PC-9 (cell line): ENCODE data around the gene OPRPN. TPM values are rescaled to one million over a fixed set of nuclear protein-coding genes. Genes with fewer than 3 reads are reported as not detected.

Experiments used
- BruUV-seq: library from RNA; stranded (reverse); fragments of 400-500 nt; replicated peaks from 2 replicates; lab custom pipeline; 2021; lab: Mats Ljungman, UMichigan
- CTCF ChIA-PET: fragments of 300-600 bp; sonication (Branson Sonifier 250); formaldehyde crosslinking; loops from one replicate; lab custom pipeline; 2022; ENCODE audit warnings: antibody characterized with exemption; lab: Charles Lee
- POLR2A ChIA-PET: fragments of 300-600 bp; sonication (Branson Sonifier 250); formaldehyde crosslinking; loops from one replicate; lab custom pipeline; 2022; ENCODE audit warnings: antibody characterized with exemption; ENCODE audit not compliant: unreplicated experiment; lab: Charles Lee
- DNase-seq, 2 experiments: peaks; one replicate each; pipeline versions ENCODE4 v3.0.0 to v3.0.0-alpha.2; 2015 to 2022; ENCODE audit warnings: mixed read lengths in 1 of 2
- H2AFZ ChIP-seq: fragments of 200-600 bp; sonication (generic); 2 replicates; pipeline ENCODE4 v1.8.1; 2017; ENCODE audit warnings: antibody characterized with exemption
- H3F3A ChIP-seq: fragments of 200-600 bp; sonication (generic); 2 replicates; pipeline ENCODE4 v1.8.1; 2017; ENCODE audit warnings: antibody characterized with exemption, mild to moderate bottlenecking, low read depth; ENCODE audit not compliant: insufficient read depth
- H3K27ac ChIP-seq: fragments of 200-600 bp; sonication (generic); 2 replicates; pipeline ENCODE4 v1.6.1; 2016; ENCODE audit warnings: mixed run types
- H3K27me3 ChIP-seq: fragments of 200-600 bp; sonication (generic); 2 replicates; pipeline ENCODE4 v1.6.1; 2016; ENCODE audit warnings: low read depth, mixed run types; ENCODE audit not compliant: insufficient read depth
- H3K36me3 ChIP-seq: fragments of 200-600 bp; sonication (generic); 2 replicates; pipeline ENCODE4 v1.6.1; 2016; ENCODE audit warnings: low read depth, mixed run types
- H3K4me1 ChIP-seq: fragments of 200-600 bp; sonication (generic); replicated peaks from 2 replicates; pipeline ENCODE4 v1.6.1; 2016; ENCODE audit warnings: mixed run types; ENCODE audit not compliant: insufficient read depth
- H3K4me2 ChIP-seq: fragments of 200-600 bp; sonication (generic); 2 replicates; pipeline ENCODE4 v1.6.1; 2017; ENCODE audit warnings: mixed run types
- H3K4me3 ChIP-seq: fragments of 200-600 bp; sonication (generic); 2 replicates; pipeline ENCODE4 v1.6.1; 2016; ENCODE audit warnings: mixed run types
- H3K79me2 ChIP-seq: fragments of 200-600 bp; sonication (generic); 2 replicates; pipeline ENCODE4 v1.6.1; 2017; ENCODE audit warnings: low read depth, mixed run types
- H3K9me2 ChIP-seq: fragments of 200-600 bp; sonication (generic); 2 replicates; pipeline ENCODE4 v1.8.1; 2017; ENCODE audit warnings: mild to moderate bottlenecking; ENCODE audit not compliant: insufficient read depth
- H3K9me3 ChIP-seq: fragments of 200-600 bp; sonication (generic); 2 replicates; pipeline ENCODE4 v1.8.1; 2016; ENCODE audit warnings: low read depth; ENCODE audit not compliant: insufficient read depth
- H4K20me1 ChIP-seq: fragments of 200-600 bp; sonication (generic); 2 replicates; pipeline ENCODE4 v1.8.1; 2017; ENCODE audit not compliant: insufficient read depth
- EZH2 ChIP-seq: fragments of 200-600 bp; sonication (generic); IDR thresholded peaks from 2 replicates; pipeline ENCODE4 v1.8.0; 2017; ENCODE audit warnings: antibody characterized with exemption, low read depth
- intact Hi-C: fragments of 100-400 bp; cut with micrococcal nuclease; formaldehyde crosslinking; loops from one replicate; pipeline ENCODE4 v1.10.0; 2022; ENCODE audit not compliant: unreplicated experiment
- total RNA-seq: library from RNA; stranded (reverse); gene quantifications from 2 replicates; pipeline ENCODE4 v1.2.3, GENCODE V29; 2021
- TF ChIP-seq, protein P1 (sequence below): fragments of 200-600 bp; sonication (generic); conservative IDR thresholded peaks from 2 replicates; pipeline ENCODE4 v1.6.1; 2017; ENCODE audit warnings: mixed run types, antibody characterized with exemption, mild to moderate bottlenecking, moderate library complexity

OPRPN gene
- total RNA-seq, 1 experiment from 2014 or later, result not detected

DNA sequence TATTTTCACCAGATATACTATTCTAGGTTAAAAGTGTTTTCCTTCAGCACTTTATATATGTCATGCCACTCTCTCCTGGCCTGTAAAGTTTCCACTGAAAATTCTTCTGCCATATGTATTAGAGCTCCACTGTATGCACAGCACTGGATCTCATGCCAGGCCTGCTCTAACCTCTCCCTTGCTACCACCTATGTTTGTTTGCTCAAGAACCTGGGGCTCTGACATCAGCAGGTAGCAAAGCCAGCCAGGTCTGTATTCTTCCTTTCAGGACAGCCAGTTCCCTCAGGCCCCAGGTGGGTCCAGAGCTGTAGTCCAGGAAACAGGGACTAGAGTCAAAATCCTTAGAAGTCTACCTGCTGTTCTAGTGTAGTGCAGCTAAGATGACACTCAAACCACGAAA is 55.2 kb downstream of the OPRPN start:
- Histone ChIP-seq H3K36me3 (no peaks in the 10 kb centered on the region), H3K4me1 (no peaks in the 10 kb centered on the region), H3K9me2 (no peaks in the 10 kb centered on the region), H4K20me1 (no peaks in the 10 kb centered on the region), H3K27me3 (no peaks in the 10 kb centered on the region), H3K79me2 (no peaks in the 10 kb centered on the region), H3F3A (no peaks in the 10 kb centered on the region), H3K27ac (no peak overlapping the region), H2AFZ (no peak overlapping the region), H3K4me3 (no peak overlapping the region), H3K9me3 (no peaks in the 10 kb centered on the region), H3K4me2 (no peak overlapping the region)
- no TSS peak for BruUV-seq
- TF ChIP-seq, protein P1, sequence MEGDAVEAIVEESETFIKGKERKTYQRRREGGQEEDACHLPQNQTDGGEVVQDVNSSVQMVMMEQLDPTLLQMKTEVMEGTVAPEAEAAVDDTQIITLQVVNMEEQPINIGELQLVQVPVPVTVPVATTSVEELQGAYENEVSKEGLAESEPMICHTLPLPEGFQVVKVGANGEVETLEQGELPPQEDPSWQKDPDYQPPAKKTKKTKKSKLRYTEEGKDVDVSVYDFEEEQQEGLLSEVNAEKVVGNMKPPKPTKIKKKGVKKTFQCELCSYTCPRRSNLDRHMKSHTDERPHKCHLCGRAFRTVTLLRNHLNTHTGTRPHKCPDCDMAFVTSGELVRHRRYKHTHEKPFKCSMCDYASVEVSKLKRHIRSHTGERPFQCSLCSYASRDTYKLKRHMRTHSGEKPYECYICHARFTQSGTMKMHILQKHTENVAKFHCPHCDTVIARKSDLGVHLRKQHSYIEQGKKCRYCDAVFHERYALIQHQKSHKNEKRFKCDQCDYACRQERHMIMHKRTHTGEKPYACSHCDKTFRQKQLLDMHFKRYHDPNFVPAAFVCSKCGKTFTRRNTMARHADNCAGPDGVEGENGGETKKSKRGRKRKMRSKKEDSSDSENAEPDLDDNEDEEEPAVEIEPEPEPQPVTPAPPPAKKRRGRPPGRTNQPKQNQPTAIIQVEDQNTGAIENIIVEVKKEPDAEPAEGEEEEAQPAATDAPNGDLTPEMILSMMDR, result no peak
- no peak for TF ChIP-seq EZH2
- intact Hi-C loops, result no loop called here
- ChIA-PET CTCF (no interaction called here), POLR2A (no interaction called here)
- DNase-seq, result no peak

Other genes starting within 250 kb of the OPRPN start
- gene PRR27, start 243.7 kb upstream of the OPRPN start, total RNA-seq, result not detected in 2 replicates
- gene ODAM, start 202.2 kb upstream of the OPRPN start, total RNA-seq, result 0.70 TPM in 1 of 2 replicates, not detected in the other
- gene FDCSP, start 171.8 kb upstream of the OPRPN start, total RNA-seq, result not detected in 2 replicates
- not detected in 2 replicates for gene CSN3, start 155.3 kb upstream of the OPRPN start, total RNA-seq
- not detected in 2 replicates for gene CABS1, start 63.0 kb upstream of the OPRPN start, total RNA-seq
- gene SMR3A, start 37.2 kb upstream of the OPRPN start, total RNA-seq, result not detected in 2 replicates
- not detected in 2 replicates for gene SMR3B, start 14.8 kb upstream of the OPRPN start, total RNA-seq
- not detected in 2 replicates for gene MUC7, start 74.3 kb downstream of the OPRPN start, total RNA-seq
- not detected in 2 replicates for gene AMTN, start 120.6 kb downstream of the OPRPN start, total RNA-seq
- not detected in 2 replicates for gene AMBN, start 194.3 kb downstream of the OPRPN start, total RNA-seq
- not detected in 2 replicates for gene ENAM, start 230.8 kb downstream of the OPRPN start, total RNA-seq